ENCODE measurements around the gene SOX8. TPM values are rescaled to one million over a fixed set of nuclear protein-coding genes. Genes with fewer than 3 reads are reported as not detected.

Gene SOX8
- total RNA-seq, 4 donors from 2014 or later = 3.0 to 27.7 (median 11.4) TPM

DNA sequence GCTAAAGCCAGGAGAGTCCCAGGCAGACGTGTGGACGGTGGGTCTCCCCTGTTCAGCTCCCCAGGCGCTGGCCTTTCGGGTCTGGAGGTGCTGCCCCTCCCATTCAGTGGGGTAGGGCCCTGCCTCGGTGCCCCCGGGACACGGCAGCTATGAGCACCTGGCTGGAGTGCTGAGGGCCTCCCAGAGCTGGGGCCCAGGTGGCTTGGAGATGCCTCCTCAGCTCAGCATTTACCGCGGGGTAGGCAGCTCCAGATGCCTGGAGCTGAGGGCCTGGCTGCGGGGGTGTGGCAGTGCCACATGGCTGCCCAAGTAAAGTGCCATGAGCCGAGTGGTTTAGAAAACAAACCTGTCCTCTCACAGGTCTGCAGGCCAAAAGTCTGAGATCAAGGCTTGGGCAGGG is 19.5 kb downstream of the SOX8 start:
- no peak for TF ChIP-seq POLR2A (IDR thresholded peaks at IDR 0.05)
- TF ChIP-seq, protein P1, sequence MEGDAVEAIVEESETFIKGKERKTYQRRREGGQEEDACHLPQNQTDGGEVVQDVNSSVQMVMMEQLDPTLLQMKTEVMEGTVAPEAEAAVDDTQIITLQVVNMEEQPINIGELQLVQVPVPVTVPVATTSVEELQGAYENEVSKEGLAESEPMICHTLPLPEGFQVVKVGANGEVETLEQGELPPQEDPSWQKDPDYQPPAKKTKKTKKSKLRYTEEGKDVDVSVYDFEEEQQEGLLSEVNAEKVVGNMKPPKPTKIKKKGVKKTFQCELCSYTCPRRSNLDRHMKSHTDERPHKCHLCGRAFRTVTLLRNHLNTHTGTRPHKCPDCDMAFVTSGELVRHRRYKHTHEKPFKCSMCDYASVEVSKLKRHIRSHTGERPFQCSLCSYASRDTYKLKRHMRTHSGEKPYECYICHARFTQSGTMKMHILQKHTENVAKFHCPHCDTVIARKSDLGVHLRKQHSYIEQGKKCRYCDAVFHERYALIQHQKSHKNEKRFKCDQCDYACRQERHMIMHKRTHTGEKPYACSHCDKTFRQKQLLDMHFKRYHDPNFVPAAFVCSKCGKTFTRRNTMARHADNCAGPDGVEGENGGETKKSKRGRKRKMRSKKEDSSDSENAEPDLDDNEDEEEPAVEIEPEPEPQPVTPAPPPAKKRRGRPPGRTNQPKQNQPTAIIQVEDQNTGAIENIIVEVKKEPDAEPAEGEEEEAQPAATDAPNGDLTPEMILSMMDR (IDR thresholded peaks at IDR 0.05) = no peak
- WGBS, 2 donors = 86 to 97% methylated on average over 6 to 11 of the region's 11 CpGs
- intact Hi-C loops (cut with DNase I; ENCODE audit: low total_unique reads) = no loop called here
- DNase-seq (ENCODE audit: low spot score in 2 of 2) = no peak
- H3K4me3 ChIP-seq (ENCODE audit: low read depth, poor library complexity, severe bottlenecking) = no peak overlapping the region

DNA sequence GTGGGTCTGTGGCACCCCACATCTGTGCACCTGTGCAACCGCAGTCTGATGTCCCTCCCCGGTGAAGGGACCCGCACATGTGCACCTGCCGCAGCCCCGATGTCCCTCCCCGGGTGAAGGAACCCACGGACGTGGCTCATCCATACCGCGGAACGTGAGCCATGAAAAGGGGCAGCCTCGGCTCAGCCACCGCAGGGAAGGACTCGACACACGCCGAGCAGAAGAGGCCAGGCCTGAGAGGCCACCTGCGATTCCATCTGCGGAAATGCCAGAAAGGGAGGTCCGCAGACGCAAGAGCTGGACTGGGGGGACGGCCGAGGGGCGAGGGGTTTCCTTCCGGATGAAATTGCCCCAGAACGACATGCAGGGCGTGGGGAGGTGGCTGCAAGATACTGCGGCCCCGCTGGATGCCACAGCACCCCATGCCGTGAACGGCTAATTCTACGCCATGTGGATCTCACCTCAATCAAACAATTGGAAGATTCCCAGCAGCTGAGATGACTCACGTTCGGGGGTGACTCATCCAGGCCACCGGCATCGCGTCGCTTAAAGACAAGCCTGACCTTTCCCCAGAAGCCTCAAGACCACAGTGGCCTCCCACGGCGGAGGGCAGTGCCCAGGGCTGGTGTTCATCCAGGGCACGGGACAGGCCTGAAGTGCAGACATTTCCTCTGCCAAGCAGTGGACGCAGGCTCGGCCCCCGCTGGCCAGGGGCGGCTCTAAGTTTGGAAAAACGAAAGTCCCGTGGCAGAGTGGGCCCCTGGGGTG is 21.0 kb downstream of the SOX8 start:
- WGBS, 2 donors = 60 to 66% methylated on average over 21 to 46 of the region's 46 CpGs
- no peak overlapping the region for H3K4me3 ChIP-seq (ENCODE audit: low read depth, poor library complexity, severe bottlenecking)
- TF ChIP-seq POLR2A (IDR thresholded peaks at IDR 0.05) = no peak
- TF ChIP-seq, protein P1 (IDR thresholded peaks at IDR 0.05) = no peak
- peak in 1 of 2 donors; percentile 27 for DNase-seq (ENCODE audit: low spot score in 2 of 2)
- intact Hi-C loops (cut with DNase I; ENCODE audit: low total_unique reads) = no loop called here

DNA sequence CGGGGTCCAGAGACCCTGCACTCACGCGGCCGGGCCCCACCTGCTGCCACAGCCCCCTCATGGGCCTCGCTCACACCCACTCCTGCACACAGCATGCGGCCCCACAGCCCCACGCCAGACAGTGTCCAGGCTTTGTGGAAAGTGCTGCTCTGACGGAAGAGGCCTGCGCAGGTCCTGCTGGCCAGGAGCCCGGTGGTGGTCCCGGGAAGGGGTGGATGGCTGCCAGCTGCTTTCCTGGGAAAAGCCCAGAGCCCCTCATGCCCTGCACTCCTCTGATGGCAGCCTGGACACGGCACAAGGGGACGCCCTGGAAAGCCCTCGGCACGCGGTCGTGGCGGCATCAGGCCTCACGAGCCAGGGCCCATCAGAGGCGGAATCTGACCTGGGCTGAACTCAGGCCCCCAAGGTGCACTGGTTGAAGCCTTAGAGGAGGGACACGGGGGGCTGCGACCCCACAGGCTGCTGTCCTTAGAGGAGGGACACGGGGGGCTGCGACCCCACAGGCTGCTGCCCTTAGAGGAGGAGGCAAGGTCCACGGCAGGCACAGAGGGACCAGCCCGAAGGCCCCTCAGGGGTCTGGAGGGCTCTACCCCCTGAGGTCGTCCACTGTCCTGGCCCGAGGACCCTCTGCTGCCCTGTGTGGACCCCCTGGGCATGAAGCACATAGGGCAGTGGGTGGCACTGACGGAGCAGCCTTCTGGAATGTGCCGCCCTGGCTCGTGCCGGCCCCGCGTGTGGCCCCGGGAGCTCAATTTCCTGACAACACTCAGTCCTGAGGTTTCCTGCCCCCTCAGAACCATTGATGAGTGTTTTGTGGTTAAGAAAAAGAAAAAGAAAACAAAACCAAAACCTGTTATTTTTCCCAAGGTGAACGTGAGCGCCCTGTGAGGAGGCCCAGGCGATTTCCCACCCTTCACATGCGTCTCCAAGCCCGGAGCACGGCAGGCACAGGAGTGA is 22.1 kb downstream of the SOX8 start:
- WGBS, 2 donors = 76 to 82% methylated on average over 25 to 34 of the region's 41 CpGs
- H3K4me3 ChIP-seq (ENCODE audit: low read depth, poor library complexity, severe bottlenecking) = no peak overlapping the region
- TF ChIP-seq, protein P1 (IDR thresholded peaks at IDR 0.05) = no peak
- TF ChIP-seq POLR2A (IDR thresholded peaks at IDR 0.05) = no peak
- intact Hi-C loops (cut with DNase I; ENCODE audit: low total_unique reads) = no loop called here
- DNase-seq (ENCODE audit: low spot score in 2 of 2) = no peak

DNA sequence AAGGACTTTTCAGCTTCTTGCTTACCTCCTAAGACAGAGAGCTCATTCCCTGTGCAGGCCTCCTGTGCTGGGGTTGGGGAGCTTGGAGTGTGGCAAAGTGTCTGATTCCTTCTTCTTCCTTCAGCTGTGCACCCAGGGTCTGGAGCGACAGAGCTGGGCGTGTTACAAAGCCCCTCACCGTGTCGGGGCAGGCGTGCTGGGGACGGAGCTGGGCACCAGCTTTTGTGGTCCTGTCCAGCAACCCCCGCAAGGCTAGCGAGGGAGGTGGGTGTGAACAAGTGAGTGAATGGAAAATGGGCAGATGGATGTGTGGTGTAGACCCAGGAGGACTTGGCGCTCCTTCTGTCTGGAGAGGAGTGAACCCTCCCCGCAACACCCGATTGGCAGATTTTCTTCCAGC is 23.7 kb downstream of the SOX8 start:
- WGBS, 2 donors = 55 to 61% methylated on average over 11 of the region's 11 CpGs
- intact Hi-C loops (cut with DNase I; ENCODE audit: low total_unique reads) = no loop called here
- no peak for DNase-seq (ENCODE audit: low spot score in 2 of 2)
- no peak for TF ChIP-seq POLR2A (IDR thresholded peaks at IDR 0.05)
- TF ChIP-seq, protein P1 (IDR thresholded peaks at IDR 0.05) = no peak
- no peak overlapping the region for H3K4me3 ChIP-seq (ENCODE audit: low read depth, poor library complexity, severe bottlenecking)

DNA sequence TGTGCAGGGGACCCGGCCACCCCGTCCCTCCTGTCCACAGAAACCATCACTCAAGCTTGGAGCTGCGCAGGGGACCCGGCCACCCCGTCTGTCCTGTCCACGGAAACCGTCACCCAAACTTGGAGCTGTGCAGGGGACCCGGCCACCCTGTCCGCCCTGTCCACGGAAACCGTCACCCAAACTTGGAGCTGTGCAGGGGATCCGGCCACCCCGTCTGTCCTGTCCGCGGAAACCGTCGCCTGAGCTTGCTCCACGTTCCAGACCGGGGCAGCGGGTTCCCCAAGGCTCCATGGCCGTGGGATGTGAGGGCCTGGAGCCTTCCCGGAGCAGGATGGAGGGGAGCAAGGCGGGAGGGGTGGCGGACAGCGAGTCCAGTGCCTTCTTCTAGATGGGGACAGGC is 25.2 kb downstream of the SOX8 start:
- no peak for DNase-seq (ENCODE audit: low spot score in 2 of 2)
- WGBS, 2 donors = 89 to 94% methylated on average over 21 to 25 of the region's 25 CpGs
- TF ChIP-seq POLR2A (IDR thresholded peaks at IDR 0.05) = no peak
- TF ChIP-seq, protein P1 (IDR thresholded peaks at IDR 0.05) = no peak
- no peak overlapping the region for H3K4me3 ChIP-seq (ENCODE audit: low read depth, poor library complexity, severe bottlenecking)
- intact Hi-C loops (cut with DNase I; ENCODE audit: low total_unique reads) = no loop called here

Measured in lower leg skin (tissue), 4 donors.